DOHH2 (cell line): ENCODE data around the gene MAPK8IP2.
"Not testable (repeated sequence)": the region's sequence is repeated elsewhere in the genome, so short reads cannot be mapped to it uniquely, and the experiment has no call there.

ENCODE experiments used
- H3F3A ChIP-seq: fragments of 200-600 bp; sonication (generic), shearing (Covaris generic); 2 replicates; pipeline ENCODE4 v1.6.0; 2016; ENCODE audit warnings: antibody characterized with exemption, mild to moderate bottlenecking; ENCODE audit not compliant: control insufficient read depth, insufficient read depth
- H3K27ac ChIP-seq: fragments of 200-600 bp; sonication (generic); 2 replicates; pipeline ENCODE4 v1.5.1; 2014; ENCODE audit warnings: low read depth, mild to moderate bottlenecking, low read length, moderate library complexity
- H3K27me3 ChIP-seq: fragments of 200-600 bp; sonication (generic); 2 replicates; pipeline ENCODE4 v1.6.1; 2014; ENCODE audit warnings: mild to moderate bottlenecking, low read length, mixed read lengths; ENCODE audit not compliant: control insufficient read depth
- H3K36me3 ChIP-seq: fragments of 200-600 bp; sonication (generic); 2 replicates; pipeline ENCODE4 v1.6.1; 2014; ENCODE audit warnings: mild to moderate bottlenecking, low read length, moderate library complexity, mixed read lengths; ENCODE audit not compliant: control insufficient read depth
- H3K4me1 ChIP-seq: fragments of 200-600 bp; sonication (generic); 2 replicates; pipeline ENCODE4 v1.6.1; 2014; ENCODE audit warnings: mild to moderate bottlenecking, low read length, mixed read lengths; ENCODE audit not compliant: control insufficient read depth
- H3K4me2 ChIP-seq: fragments of 200-600 bp; sonication (generic); 2 replicates; pipeline ENCODE4 v1.6.0; 2014; ENCODE audit warnings: mild to moderate bottlenecking, low read length, moderate library complexity
- H3K4me3 ChIP-seq: fragments of 200-600 bp; sonication (generic); 2 replicates; pipeline ENCODE4 v1.5.1; 2014; ENCODE audit warnings: mild to moderate bottlenecking, low read length, mixed read lengths
- H3K79me2 ChIP-seq: fragments of 200-600 bp; sonication (generic); 2 replicates; pipeline ENCODE4 v1.6.1; 2014; ENCODE audit warnings: mild to moderate bottlenecking, low read length, mixed read lengths; ENCODE audit not compliant: control insufficient read depth
- H3K9me2 ChIP-seq: fragments of 200-600 bp; sonication (generic); replicated peaks from 2 replicates; pipeline ENCODE4 v1.6.1; 2014; ENCODE audit warnings: mild to moderate bottlenecking, low read length, mixed read lengths; ENCODE audit not compliant: control insufficient read depth
- H3K9me3 ChIP-seq: fragments of 200-600 bp; sonication (generic); 2 replicates; pipeline ENCODE4 v1.6.1; 2014; ENCODE audit warnings: antibody characterized with exemption, low read length, mixed read lengths; ENCODE audit not compliant: control insufficient read depth, insufficient read depth
- H4K20me1 ChIP-seq: fragments of 200-600 bp; sonication (generic); 2 replicates; pipeline ENCODE4 v1.6.0; 2014; ENCODE audit warnings: low read depth, mild to moderate bottlenecking, antibody characterized with exemption, low read length, moderate library complexity; ENCODE audit not compliant: control insufficient read depth, insufficient read depth
- EZH2phosphoT487 ChIP-seq: fragments of 200-600 bp; sonication (generic); IDR thresholded peaks from 2 replicates; pipeline ENCODE4 v1.6.1; 2017; ENCODE audit warnings: borderline replicate concordance, mild to moderate bottlenecking, antibody characterized with exemption, low read length, moderate library complexity, mixed read lengths
- TF ChIP-seq, protein P1 (sequence below): fragments of 200-600 bp; sonication (generic); IDR thresholded peaks from one replicate; pipeline ENCODE4 v1.5.1; 2014; ENCODE audit warnings: antibody characterized with exemption, mild to moderate bottlenecking, low read depth, low read length; ENCODE audit not compliant: poor library complexity, severe bottlenecking

The MAPK8IP2 gene

DNA sequence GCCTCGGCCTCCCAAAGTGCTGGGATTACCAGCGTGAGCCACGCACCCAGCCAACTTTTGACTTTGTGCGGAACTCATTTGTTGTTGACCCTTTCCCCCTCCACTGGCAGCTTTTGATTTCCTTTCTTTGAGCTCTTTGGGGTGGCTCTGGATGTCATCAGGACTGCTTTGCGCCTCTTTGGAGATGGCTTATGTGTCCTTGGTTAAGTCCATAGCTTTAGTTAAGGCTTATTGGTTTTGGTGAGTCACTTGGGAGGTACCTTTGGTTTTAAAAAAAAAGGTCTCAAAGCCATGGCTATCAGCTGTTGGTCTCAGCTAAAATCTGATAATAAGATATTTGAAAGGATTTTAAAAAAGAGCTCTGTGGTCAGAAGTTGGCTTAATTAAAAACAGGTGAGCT, 32.5 kb downstream of the MAPK8IP2 start:
- Histone ChIP-seq H3K9me3 (no peaks in the 10 kb centered on the region), H3K27me3 (no peaks in the 10 kb centered on the region), H3K4me3 (no peak overlapping the region), H4K20me1 (no peaks in the 10 kb centered on the region), H3K4me2 (no peak overlapping the region), H3K9me2 (no peaks in the 10 kb centered on the region), H3K4me1 (peaks cover 8% of the 10 kb centered on the region), H3K36me3 (no peaks in the 10 kb centered on the region), H3K79me2 (peaks cover 7% of the 10 kb centered on the region), H3F3A (no peaks in the 10 kb centered on the region), H3K27ac (no peak overlapping the region)
- TF ChIP-seq, protein P1, sequence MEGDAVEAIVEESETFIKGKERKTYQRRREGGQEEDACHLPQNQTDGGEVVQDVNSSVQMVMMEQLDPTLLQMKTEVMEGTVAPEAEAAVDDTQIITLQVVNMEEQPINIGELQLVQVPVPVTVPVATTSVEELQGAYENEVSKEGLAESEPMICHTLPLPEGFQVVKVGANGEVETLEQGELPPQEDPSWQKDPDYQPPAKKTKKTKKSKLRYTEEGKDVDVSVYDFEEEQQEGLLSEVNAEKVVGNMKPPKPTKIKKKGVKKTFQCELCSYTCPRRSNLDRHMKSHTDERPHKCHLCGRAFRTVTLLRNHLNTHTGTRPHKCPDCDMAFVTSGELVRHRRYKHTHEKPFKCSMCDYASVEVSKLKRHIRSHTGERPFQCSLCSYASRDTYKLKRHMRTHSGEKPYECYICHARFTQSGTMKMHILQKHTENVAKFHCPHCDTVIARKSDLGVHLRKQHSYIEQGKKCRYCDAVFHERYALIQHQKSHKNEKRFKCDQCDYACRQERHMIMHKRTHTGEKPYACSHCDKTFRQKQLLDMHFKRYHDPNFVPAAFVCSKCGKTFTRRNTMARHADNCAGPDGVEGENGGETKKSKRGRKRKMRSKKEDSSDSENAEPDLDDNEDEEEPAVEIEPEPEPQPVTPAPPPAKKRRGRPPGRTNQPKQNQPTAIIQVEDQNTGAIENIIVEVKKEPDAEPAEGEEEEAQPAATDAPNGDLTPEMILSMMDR, result no peak
- TF ChIP-seq EZH2phosphoT487, result no peak

GRCh38 chr22:50633771-50634170, 33.2 kb downstream of the MAPK8IP2 start:
- Histone ChIP-seq H3F3A (no peaks in the 10 kb centered on the region), H3K27ac (no peak overlapping the region), H3K9me3 (no peaks in the 10 kb centered on the region), H3K79me2 (peaks cover under 1% of the 10 kb centered on the region), H3K4me1 (peaks cover 2% of the 10 kb centered on the region), H3K36me3 (no peaks in the 10 kb centered on the region), H3K4me2 (no peak overlapping the region), H3K27me3 (no peaks in the 10 kb centered on the region), H4K20me1 (no peaks in the 10 kb centered on the region), H3K4me3 (no peak overlapping the region), H3K9me2 (no peaks in the 10 kb centered on the region)
- no peak for TF ChIP-seq EZH2phosphoT487
- TF ChIP-seq, protein P1, result no peak

GRCh38 chr22:50635591-50635990, 35.0 kb downstream of the MAPK8IP2 start:
- no peak overlapping the region for H3K4me3 ChIP-seq
- no peaks in the 10 kb centered on the region for H4K20me1 ChIP-seq
- TF ChIP-seq, protein P1, result no peak
- TF ChIP-seq EZH2phosphoT487, result no peak
- no peaks in the 10 kb centered on the region for H3K9me3 ChIP-seq
- H3K27ac ChIP-seq, result no peak overlapping the region
- H3K36me3 ChIP-seq, result no peaks in the 10 kb centered on the region
- no peaks in the 10 kb centered on the region for H3K27me3 ChIP-seq
- no peaks in the 10 kb centered on the region for H3F3A ChIP-seq
- no peaks in the 10 kb centered on the region for H3K9me2 ChIP-seq
- H3K4me1 ChIP-seq, result no peaks in the 10 kb centered on the region
- H3K4me2 ChIP-seq, result no peak overlapping the region
- no peaks in the 10 kb centered on the region for H3K79me2 ChIP-seq

DNA sequence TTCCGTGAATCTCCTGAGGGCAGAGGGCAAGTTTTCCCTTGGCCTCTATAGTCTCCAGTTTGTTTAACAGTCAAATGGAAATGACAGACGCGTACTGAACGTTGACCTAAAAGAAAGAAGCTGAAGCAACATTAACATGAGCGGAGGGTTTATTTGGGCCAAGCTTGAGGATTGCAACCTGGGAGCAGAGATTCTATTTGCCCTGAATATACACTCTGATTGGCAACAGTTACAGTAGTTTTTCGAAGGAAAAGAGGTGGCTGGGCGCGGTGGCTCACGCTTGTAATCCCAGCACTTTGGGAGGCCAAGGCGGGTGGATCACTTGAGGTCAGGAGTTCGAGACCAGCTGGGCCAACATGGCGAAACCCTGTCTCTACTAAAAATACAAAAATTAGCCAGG, 39.7 kb downstream of the MAPK8IP2 start:
- H3F3A ChIP-seq, H3K27ac ChIP-seq, H3K4me3 ChIP-seq, H3K9me3 ChIP-seq, H3K79me2 ChIP-seq, H3K4me2 ChIP-seq, H3K36me3 ChIP-seq, H3K4me1 ChIP-seq, H3K9me2 ChIP-seq, H4K20me1 ChIP-seq: not testable (repeated sequence)
- H3K27me3 ChIP-seq, result peaks cover 23% of the 10 kb centered on the region
